Testis (tissue), 5 donors: ENCODE data around the gene HOXC4. TPM values are rescaled to one million over a fixed set of nuclear protein-coding genes. Genes with fewer than 3 reads are reported as not detected.
A peak's percentile ranks its signal among the peaks of the same experiment; 100 is the strongest.

Source experiments
- DNase-seq: peaks from one replicate; pipeline ENCODE4 v3.0.0-alpha.2; 2019
- H3K27ac ChIP-seq, 2 donors: fragments of 200-600 bp; sonication (generic); one replicate each; pipeline ENCODE4 v1.5.1; 2019
- H3K27me3 ChIP-seq: fragments of 200-600 bp; sonication (generic); one replicate; pipeline ENCODE4 v1.5.1; 2019
- H3K36me3 ChIP-seq: fragments of 200-600 bp; sonication (generic); one replicate; pipeline ENCODE4 v1.5.1; 2017; ENCODE audit warnings: low read depth; ENCODE audit errors: missing control alignments
- H3K4me1 ChIP-seq: fragments of 200-600 bp; sonication (generic); one replicate; pipeline ENCODE4 v1.5.1; 2019
- H3K4me3 ChIP-seq, 2 donors: fragments of 200-600 bp; sonication (generic); one replicate each; pipeline ENCODE4 v1.5.1; 2017 to 2019
- H3K9me3 ChIP-seq: fragments of 200-600 bp; sonication (generic); one replicate; pipeline ENCODE4 v1.5.1; 2017
- CTCF ChIP-seq, 3 experiments: fragments of 450-650 bp in 2 of 3; fragments of 200-600 bp in 1 of 3; sonication (generic) in 1 of 3; IDR thresholded peaks; one replicate each; pipeline ENCODE4 v1.5.1; 2016 to 2019; ENCODE audit warnings: antibody characterized with exemption in 3 of 3, mild to moderate bottlenecking in 2 of 3, moderate library complexity in 1 of 3
- POLR2A ChIP-seq: fragments of 450-650 bp; IDR thresholded peaks from one replicate; pipeline ENCODE4 v1.6.1; 2017; ENCODE audit warnings: antibody characterized with exemption, mild to moderate bottlenecking, moderate library complexity
- WGBS, 2 donors: methylation state at CpG; one replicate each; pipeline ENCODE4 v1.1.5; 2018; 5-methylcytosine and 5-hydroxymethylcytosine counted together
- intact Hi-C: fragments of 100-400 bp; cut with DNase I; formaldehyde crosslinking; loops from one replicate; pipeline ENCODE4 v1.15.1; 2023; ENCODE audit warnings: low total_unique reads
- long read RNA-seq, 2 donors: transcript quantifications; one replicate each; lab custom pipeline, GENCODE V29; 2026
- polyA plus RNA-seq: library from polyadenylated mRNA; stranded (reverse); fragments of 350-450 nt; fragmentation: Illumina TruSeq; extraction: RNeasy Lipid Tissue Mini Kit (QIAGEN cat#74804); gene quantifications from one replicate; pipeline ENCODE4 v1.2.3, GENCODE V29; 2014; ENCODE audit warnings: low read depth, low replicate concordance; ENCODE audit not compliant: insufficient read depth
- total RNA-seq, 2 donors: library from RNA; depleted of rRNA; stranded (reverse); fragments of >200 nt; gene quantifications; one replicate each; pipeline ENCODE4 v1.2.3, GENCODE V29; 2016

Gene HOXC4
- total RNA-seq (1 to 10 TPM; 3.0 to 3.1 TPM), polyA plus RNA-seq (4.3 TPM)
- long read RNA-seq, donor 1, transcript HOXC4-202 (2 exons, 1,666 nt) = major isoform, 5 of 5 reads
- long read RNA-seq, donor 1, partial matches to known transcripts = 0 of 5 reads
- long read RNA-seq, donor 1, other reads (novel, unspliced or antisense) = 0 of 5 reads
- long read RNA-seq, donor 2, partial matches to known transcripts = 0 of 3 reads
- long read RNA-seq, donor 2, other reads (novel, unspliced or antisense) = 0 of 3 reads

DNA sequence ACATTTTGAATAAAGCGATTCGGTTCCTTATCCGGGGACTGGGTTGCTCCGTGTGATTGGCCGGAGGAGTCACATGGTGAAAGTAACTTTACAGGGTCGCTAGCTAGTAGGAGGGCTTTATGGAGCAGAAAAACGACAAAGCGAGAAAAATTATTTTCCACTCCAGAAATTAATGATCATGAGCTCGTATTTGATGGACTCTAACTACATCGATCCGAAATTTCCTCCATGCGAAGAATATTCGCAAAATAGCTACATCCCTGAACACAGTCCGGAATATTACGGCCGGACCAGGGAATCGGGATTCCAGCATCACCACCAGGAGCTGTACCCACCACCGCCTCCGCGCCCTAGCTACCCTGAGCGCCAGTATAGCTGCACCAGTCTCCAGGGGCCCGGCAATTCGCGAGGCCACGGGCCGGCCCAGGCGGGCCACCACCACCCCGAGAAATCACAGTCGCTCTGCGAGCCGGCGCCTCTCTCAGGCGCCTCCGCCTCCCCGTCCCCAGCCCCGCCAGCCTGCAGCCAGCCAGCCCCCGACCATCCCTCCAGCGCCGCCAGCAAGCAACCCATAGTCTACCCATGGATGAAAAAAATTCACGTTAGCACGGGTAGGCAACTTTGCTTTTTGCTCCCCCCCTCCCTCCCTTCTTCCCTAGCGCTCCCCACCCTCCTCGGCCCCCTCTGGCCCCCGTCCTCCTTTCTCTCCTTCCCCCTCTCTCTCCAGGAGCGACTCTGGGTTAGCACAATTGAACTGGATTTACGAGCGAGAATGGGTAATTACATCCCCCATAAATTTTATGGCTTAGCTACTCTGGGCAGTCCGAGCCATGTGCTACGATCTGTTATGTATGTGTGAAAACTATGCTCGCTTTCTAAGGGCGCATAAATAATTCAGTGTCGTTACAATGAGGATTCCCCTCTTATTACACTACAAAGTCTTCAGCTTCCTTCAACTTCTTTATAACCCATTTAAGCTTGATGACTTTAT lies at the start of gene HOXC4:
HOXC4 (plus strand) TSS at position 85 of the 991 bp plus-strand sequence; CDS start at position 173, 88 bp downstream.
- peak; percentile 78 for DNase-seq
- intact Hi-C loops = no loop called here
- Histone ChIP-seq H3K9me3 (no peaks in the 10 kb centered on the region), H3K4me3 (peak within 1 kb of the TSS; percentile 60 to 69), H3K27ac (peak within 1 kb of the TSS in 1 of 2 donors; percentile 39), H3K4me1 (peaks cover 10% of the 10 kb centered on the region), H3K36me3 (no peaks in the 10 kb centered on the region), H3K27me3 (no peaks in the 10 kb centered on the region)
- WGBS, 2 donors = 9 to 11% methylated on average over 52 of the region's 52 CpGs
- TF ChIP-seq POLR2A = no peak
- TF ChIP-seq CTCF (IDR thresholded peaks at IDR 0.05) = no peak

DNA sequence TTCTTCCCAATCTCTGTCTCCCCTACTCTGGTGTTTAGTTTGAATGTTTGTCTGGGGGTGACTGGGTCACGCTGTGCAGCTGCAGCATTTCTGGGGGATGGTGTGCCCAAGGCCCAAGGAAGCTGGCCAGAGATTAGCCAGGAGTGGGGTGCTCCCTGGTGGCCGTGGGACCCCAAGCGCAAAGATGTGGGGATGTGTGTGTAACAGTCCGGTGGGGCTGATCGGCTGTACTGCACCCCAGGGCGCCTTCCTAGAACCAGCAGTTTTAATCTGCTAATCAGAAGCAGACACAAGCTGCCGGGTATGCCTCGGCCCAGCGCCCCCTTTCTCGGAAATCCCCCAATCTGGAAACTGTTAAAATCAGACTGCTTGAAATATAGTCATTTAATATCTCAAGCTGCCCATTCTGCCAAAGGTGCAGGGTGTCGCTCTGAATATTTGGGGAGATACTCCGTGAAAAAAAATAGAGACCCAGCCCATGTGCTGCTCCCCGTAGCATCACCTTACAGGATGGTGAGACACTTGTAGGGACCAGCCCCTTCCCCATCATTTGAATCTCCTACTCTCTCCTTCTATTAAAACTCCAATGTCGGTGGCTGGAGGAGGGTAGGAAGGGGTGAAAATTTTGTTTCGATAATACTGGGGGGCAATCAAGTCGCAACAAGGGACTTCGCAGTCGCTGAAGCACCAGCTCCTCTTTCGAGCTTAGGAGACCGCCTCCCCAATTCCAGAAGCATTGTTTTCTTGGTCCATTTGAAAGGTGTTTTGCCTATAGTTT lies 49.4 kb upstream of the HOXC4 start:
- TF ChIP-seq POLR2A (no peak), CTCF (IDR thresholded peaks at IDR 0.05) (no peak)

GRCh38 chr12:54004841-54005530 lies 48.6 kb upstream of the HOXC4 start:
- H3K27ac ChIP-seq = no peak overlapping the region
- H3K4me1 ChIP-seq = peaks cover 33% of the 10 kb centered on the region
- no peak for TF ChIP-seq POLR2A
- no peak for TF ChIP-seq CTCF (IDR thresholded peaks at IDR 0.05)
- H3K36me3 ChIP-seq = no peaks in the 10 kb centered on the region
- WGBS, 2 donors = 39 to 43% methylated on average over 25 to 31 of the region's 31 CpGs
- intact Hi-C loops = loop anchor here (5.0 kb wide), 1 partner anchor 202 kb away; no protein-coding TSS in a partner anchor
- no peak for DNase-seq
- H3K9me3 ChIP-seq = no peaks in the 10 kb centered on the region
- no peaks in the 10 kb centered on the region for H3K27me3 ChIP-seq
- H3K4me3 ChIP-seq = peak overlapping the region in 1 of 2 donors; percentile 6

More for the DNA sequence above, 49.4 kb upstream of the HOXC4 start:
- H3K27me3 ChIP-seq = no peaks in the 10 kb centered on the region
- intact Hi-C loops = loop anchor here (5.0 kb wide), 1 partner anchor 203 kb away; no protein-coding TSS in a partner anchor
- 46 to 65% methylated on average over 18 to 20 of the region's 20 CpGs for WGBS, 2 donors
- H3K4me1 ChIP-seq = peaks cover 26% of the 10 kb centered on the region
- no peak overlapping the region for H3K27ac ChIP-seq
- H3K4me3 ChIP-seq = no peak overlapping the region
- H3K36me3 ChIP-seq = no peaks in the 10 kb centered on the region
- DNase-seq = no peak
- H3K9me3 ChIP-seq = no peaks in the 10 kb centered on the region

- intact Hi-C loops = no loop called here
- H3K36me3 ChIP-seq = no peaks in the 10 kb centered on the region
- DNase-seq = no peak
- H3K4me1 ChIP-seq = peaks cover 33% of the 10 kb centered on the region
- peak overlapping the region; percentile 6 to 13 for H3K4me3 ChIP-seq
- TF ChIP-seq CTCF (IDR thresholded peaks at IDR 0.05) (no peak), POLR2A (no peak)
- 9 to 14% methylated on average over 26 of the region's 26 CpGs for WGBS, 2 donors
- H3K9me3 ChIP-seq = no peaks in the 10 kb centered on the region
- H3K27me3 ChIP-seq = no peaks in the 10 kb centered on the region
- H3K27ac ChIP-seq = no peak overlapping the region
Observed at GRCh38 chr12:54005531-54005852, 48.1 kb upstream of the HOXC4 start.
